DND-41 (cell line): ENCODE results near the gene NBEA.

Experiments
- ATAC-seq: fragments of 200-7000 bp; cut with Tn5 transposase; 3 replicates; pipeline ENCODE4 v1.9.1; 2021; ENCODE audit warnings: low read depth; ENCODE audit not compliant: insufficient read depth
- DNase-seq: peaks from one replicate; pipeline ENCODE4 v3.0.0-alpha.2; 2020
- H2AFZ ChIP-seq: 2 replicates; pipeline ENCODE4 v1.6.0; 2012; ENCODE audit warnings: low read depth, low read length
- H3K27ac ChIP-seq: 2 replicates; pipeline ENCODE4 v1.5.1; 2012; ENCODE audit warnings: low read length, inconsistent platforms
- H3K27me3 ChIP-seq: fragments of 200-600 bp; sonication (generic); 2 replicates; pipeline ENCODE4 v1.6.0; 2012; ENCODE audit warnings: low read length, mild to moderate bottlenecking, inconsistent platforms; ENCODE audit not compliant: insufficient read depth, poor library complexity
- H3K36me3 ChIP-seq: 2 replicates; pipeline ENCODE4 v1.5.1; 2012; ENCODE audit warnings: low read length, inconsistent platforms; ENCODE audit not compliant: insufficient read depth
- H3K4me1 ChIP-seq: 2 replicates; pipeline ENCODE4 v1.5.1; 2012; ENCODE audit warnings: mild to moderate bottlenecking, low read length; ENCODE audit not compliant: insufficient read depth
- H3K4me2 ChIP-seq: 2 replicates; pipeline ENCODE4 v1.6.0; 2012; ENCODE audit warnings: mild to moderate bottlenecking, moderate library complexity, low read length, inconsistent platforms; ENCODE audit not compliant: insufficient read depth
- H3K4me3 ChIP-seq, 2 experiments: fragments of 200-600 bp in 1 of 2; shearing (Covaris generic) in 1 of 2; 2 replicates each; pipeline ENCODE4 v1.5.1; 2012 to 2016; ENCODE audit warnings: inconsistent platforms in 2 of 2, low read length in 2 of 2, mild to moderate bottlenecking in 2 of 2, low read depth in 1 of 2, moderate library complexity in 1 of 2
- H3K79me2 ChIP-seq: 2 replicates; pipeline ENCODE4 v1.6.0; 2012; ENCODE audit warnings: low read length, inconsistent platforms; ENCODE audit not compliant: insufficient read depth
- H3K9ac ChIP-seq: 2 replicates; pipeline ENCODE4 v1.6.0; 2012; ENCODE audit warnings: low read depth, mild to moderate bottlenecking, inconsistent platforms, low read length, moderate library complexity
- H3K9me3 ChIP-seq: 2 replicates; pipeline ENCODE4 v1.5.1; 2012; ENCODE audit warnings: low read length, moderate library complexity, mild to moderate bottlenecking, inconsistent platforms; ENCODE audit not compliant: insufficient read depth, severe bottlenecking
- H4K20me1 ChIP-seq: 2 replicates; pipeline ENCODE4 v1.6.0; 2012; ENCODE audit warnings: low read length; ENCODE audit not compliant: insufficient read depth
- EZH2 ChIP-seq: IDR thresholded peaks from 3 replicates; pipeline ENCODE4 v1.6.1; 2012; ENCODE audit warnings: borderline replicate concordance, low read depth, mild to moderate bottlenecking, moderate library complexity, low read length, inconsistent platforms; ENCODE audit not compliant: severe bottlenecking
- TF ChIP-seq, protein P1 (sequence below): IDR thresholded peaks from 2 replicates; pipeline ENCODE4 v1.5.1; 2012; ENCODE audit warnings: borderline replicate concordance, low read length, moderate library complexity, mild to moderate bottlenecking; ENCODE audit not compliant: poor library complexity, severe bottlenecking; ENCODE audit errors: extremely low read depth

NBEA gene

DNA sequence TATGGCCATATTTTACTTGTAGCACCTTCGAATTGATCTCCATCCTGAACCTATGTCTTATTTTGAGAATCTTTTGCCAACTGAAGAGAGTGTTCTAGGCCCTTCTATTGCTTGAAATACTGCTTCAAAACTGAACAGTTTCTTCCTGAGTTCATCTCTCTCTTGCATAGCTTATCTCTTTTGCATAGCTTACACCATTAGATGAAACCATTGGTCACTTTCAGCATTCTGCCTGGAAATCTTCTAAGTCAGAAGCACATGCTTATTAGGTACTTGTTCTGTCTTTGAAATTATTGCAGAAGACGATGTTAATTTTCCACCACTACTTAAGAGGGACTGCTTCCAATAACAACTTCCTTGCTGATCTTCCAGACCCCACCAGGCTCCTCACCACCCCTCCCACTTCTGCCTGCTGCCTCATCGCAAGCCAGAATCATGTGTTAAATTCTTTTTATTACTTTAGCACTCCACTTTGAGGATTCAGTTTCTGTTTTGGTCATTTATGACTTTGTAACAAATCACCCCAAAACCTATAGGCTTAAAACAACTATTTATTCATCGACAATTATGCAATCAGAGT, 656.8 kb downstream of the NBEA start:
- Histone ChIP-seq H3K9ac (no peak overlapping the region), H4K20me1 (no peaks in the 10 kb centered on the region), H3K4me3 (no peak overlapping the region), H3K9me3 (no peaks in the 10 kb centered on the region), H3K79me2 (no peaks in the 10 kb centered on the region), H3K4me1 (no peaks in the 10 kb centered on the region), H3K27me3 (no peaks in the 10 kb centered on the region), H3K4me2 (no peak overlapping the region), H3K36me3 (no peaks in the 10 kb centered on the region), H2AFZ (no peak overlapping the region), H3K27ac (no peak overlapping the region)
- ATAC-seq, result no peak
- TF ChIP-seq EZH2, result no peak
- TF ChIP-seq, protein P1, sequence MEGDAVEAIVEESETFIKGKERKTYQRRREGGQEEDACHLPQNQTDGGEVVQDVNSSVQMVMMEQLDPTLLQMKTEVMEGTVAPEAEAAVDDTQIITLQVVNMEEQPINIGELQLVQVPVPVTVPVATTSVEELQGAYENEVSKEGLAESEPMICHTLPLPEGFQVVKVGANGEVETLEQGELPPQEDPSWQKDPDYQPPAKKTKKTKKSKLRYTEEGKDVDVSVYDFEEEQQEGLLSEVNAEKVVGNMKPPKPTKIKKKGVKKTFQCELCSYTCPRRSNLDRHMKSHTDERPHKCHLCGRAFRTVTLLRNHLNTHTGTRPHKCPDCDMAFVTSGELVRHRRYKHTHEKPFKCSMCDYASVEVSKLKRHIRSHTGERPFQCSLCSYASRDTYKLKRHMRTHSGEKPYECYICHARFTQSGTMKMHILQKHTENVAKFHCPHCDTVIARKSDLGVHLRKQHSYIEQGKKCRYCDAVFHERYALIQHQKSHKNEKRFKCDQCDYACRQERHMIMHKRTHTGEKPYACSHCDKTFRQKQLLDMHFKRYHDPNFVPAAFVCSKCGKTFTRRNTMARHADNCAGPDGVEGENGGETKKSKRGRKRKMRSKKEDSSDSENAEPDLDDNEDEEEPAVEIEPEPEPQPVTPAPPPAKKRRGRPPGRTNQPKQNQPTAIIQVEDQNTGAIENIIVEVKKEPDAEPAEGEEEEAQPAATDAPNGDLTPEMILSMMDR, result no peak
- no peak for DNase-seq

DNA sequence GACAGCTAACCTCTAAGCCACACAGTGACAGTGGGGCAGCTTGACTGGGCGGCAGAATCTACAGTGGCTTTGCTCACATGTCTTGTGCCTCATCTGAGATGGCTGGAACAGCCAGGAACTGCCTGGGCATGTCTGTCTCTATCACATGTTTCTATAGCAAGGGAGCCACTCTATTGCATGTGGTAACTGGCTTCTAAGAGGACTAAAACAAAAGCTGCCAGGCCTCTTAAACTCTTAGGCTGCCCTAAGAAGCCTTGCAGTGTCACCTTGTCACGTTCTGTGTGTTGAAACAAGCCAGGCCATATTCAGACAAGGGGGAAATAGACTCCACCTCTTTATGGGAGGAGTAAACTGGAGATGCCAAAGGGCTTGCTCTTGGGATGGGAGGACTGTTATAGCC, 657.3 kb downstream of the NBEA start:
- H3K27ac ChIP-seq, result no peak overlapping the region

DNA sequence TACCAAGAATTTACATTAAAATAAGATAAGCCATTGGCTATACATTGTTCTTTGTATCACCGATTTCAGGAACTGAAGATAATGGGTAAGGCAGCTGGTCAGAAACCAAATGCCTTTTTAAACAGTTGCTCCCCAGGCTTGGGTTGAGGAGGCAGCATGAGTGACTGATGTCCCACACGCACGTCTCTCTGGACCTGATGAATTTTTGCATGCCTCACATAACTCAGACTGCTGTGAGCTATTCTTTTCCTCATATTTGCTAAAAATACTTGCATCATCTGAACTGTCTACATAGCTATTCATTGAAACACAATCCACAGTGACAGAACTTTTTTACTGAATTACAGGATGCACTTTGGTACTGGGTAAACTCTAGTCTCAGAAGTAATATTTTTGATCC, 658.1 kb downstream of the NBEA start:
- Histone ChIP-seq H4K20me1 (no peaks in the 10 kb centered on the region), H2AFZ (no peak overlapping the region), H3K27me3 (no peaks in the 10 kb centered on the region), H3K4me2 (no peak overlapping the region), H3K4me3 (no peak overlapping the region), H3K9me3 (no peaks in the 10 kb centered on the region), H3K27ac (no peak overlapping the region), H3K9ac (no peak overlapping the region), H3K36me3 (no peaks in the 10 kb centered on the region), H3K4me1 (no peaks in the 10 kb centered on the region), H3K79me2 (no peaks in the 10 kb centered on the region)
- TF ChIP-seq, protein P1, result no peak
- no peak for TF ChIP-seq EZH2
- DNase-seq (no peak), ATAC-seq (no peak)

More for the DNA sequence above, 657.3 kb downstream of the NBEA start:
- Histone ChIP-seq H2AFZ (no peak overlapping the region), H3K9me3 (no peaks in the 10 kb centered on the region), H3K79me2 (no peaks in the 10 kb centered on the region), H3K4me1 (no peaks in the 10 kb centered on the region), H3K4me2 (no peak overlapping the region), H3K27me3 (no peaks in the 10 kb centered on the region), H3K4me3 (no peak overlapping the region), H4K20me1 (no peaks in the 10 kb centered on the region), H3K36me3 (no peaks in the 10 kb centered on the region), H3K9ac (no peak overlapping the region)
- no peak for DNase-seq
- TF ChIP-seq EZH2, result no peak
- TF ChIP-seq, protein P1, result no peak
- ATAC-seq, result no peak
